HT-29 (cell line): ENCODE data around the gene FCER1G. TPM values are rescaled to one million over a fixed set of nuclear protein-coding genes. Genes with fewer than 3 reads are reported as not detected.

Source experiments
- DNase-seq: peaks from one replicate; pipeline ENCODE4 v3.0.0-alpha.2; 2015; ENCODE audit warnings: low spot score
- total RNA-seq: library from RNA; depleted of rRNA; stranded (reverse); fragments of >200 nt; shearing (Covaris generic); gene quantifications from 2 replicates; pipeline ENCODE4 v1.2.3, GENCODE V29; 2014; rRNA removed

FCER1G gene
- total RNA-seq, result not detected in 2 replicates

GRCh38 chr1:161215076-161215475 lies at the start of gene FCER1G:
Gene FCER1G, plus strand, starts transcription at chr1:161215295. Its CDS starts 27 bp downstream, at chr1:161215322.
- DNase-seq, result no peak

GRCh38 chr1:161165742-161166668 lies 49.1 kb upstream of the FCER1G start, which contains the start of gene PPOX:
Gene PPOX, plus strand, starts transcription at chr1:161166426. Its CDS starts 422 bp downstream, at chr1:161166848.
- DNase-seq, result peak; percentile 98

DNA sequence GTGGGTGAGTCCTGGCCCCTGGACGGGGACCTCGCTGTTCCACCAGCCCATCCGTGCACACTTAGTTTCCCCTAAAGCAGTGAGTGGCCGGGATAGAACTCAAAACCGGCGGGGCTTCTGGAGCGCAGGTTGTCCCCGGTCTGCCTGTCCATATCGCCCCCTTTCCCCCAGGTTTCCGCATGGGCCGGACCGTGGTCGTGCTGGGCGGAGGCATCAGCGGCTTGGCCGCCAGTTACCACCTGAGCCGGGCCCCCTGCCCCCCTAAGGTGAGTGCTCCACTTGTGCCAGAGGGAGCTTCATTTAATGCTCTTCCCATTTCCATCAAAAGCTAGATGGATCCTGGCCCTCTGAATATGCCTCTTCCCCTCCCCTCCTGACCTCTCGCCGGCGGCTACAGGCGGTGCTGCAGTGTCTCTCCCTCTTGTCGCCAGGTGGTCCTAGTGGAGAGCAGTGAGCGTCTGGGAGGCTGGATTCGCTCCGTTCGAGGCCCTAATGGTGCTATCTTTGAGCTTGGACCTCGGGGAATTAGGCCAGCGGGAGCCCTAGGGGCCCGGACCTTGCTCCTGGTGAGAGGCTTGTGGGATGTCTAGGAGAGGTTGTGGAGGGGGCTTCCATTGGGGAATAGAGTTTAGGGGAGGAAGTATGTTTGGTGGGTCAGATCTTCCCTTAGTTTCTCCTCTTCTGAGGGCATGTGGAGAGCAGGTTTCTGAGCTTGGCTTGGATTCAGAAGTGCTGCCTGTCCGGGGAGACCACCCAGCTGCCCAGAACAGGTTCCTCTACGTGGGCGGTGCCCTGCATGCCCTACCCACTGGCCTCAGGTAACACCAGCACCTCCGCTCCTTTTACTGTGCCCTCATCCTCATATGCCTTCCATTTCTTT lies 48.2 kb upstream of the FCER1G start:
- peak; percentile 26 for DNase-seq

DNA sequence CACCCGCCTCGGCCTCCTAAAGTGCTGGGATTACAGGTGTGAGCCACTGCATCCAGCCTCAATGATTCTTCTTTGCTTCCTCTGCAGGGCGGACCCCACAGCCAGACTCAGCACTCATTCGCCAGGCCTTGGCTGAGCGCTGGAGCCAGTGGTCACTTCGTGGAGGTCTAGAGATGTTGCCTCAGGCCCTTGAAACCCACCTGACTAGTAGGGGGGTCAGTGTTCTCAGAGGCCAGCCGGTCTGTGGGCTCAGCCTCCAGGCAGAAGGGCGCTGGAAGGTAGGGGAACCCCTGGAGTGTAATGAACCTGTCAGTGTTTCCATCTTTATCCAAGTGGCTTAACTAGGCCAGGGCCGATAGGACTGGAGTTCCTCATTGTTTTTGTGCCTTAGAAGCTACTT lies 46.2 kb upstream of the FCER1G start:
- no peak for DNase-seq

- no peak for DNase-seq
These were observed 43.9 kb upstream of the FCER1G start for GRCh38 chr1:161171191-161171590.

DNA sequence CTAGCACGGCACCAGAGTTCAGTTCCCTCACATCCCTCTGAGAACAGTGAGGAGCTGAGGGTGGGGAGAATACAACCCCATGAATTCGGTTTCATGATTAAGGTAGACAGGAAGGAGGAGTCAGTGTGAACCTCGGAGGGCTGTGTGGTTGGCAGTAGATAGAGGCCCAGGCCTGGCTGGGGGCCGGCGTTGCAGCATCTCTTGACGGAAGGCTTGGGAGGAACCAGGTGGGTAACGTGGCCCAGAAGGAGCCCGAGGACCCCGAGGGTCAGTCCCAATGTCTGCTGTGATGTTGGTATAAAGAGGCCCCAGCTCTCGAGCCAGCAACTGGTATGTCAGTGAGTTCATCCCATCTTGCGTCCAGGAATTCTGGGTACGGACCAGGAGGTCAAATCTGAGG lies 43.4 kb upstream of the FCER1G start:
- DNase-seq, result no peak

DNA sequence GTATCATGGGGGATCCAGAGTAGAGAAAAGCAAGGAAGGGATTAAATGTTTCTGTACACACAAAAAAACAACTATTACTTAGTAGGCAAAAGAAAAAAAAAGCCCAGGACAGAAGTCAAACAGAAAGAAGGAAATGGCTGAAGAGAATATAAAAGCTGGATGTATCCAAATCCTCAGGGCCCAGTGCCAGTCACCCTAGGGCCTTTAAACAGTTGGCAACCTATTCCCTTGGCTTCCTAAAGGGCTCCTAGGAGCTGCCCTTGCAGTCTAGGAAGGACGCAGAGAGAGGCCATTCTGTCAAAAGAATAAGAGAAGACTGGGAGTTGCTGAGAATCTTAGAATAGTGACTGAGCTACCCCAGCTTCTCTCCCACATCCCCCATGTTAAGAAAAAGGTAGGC lies 42.7 kb upstream of the FCER1G start:
- DNase-seq, result no peak

GRCh38 chr1:161172776-161173376 lies 42.2 kb upstream of the FCER1G start:
- no peak for DNase-seq

DNA sequence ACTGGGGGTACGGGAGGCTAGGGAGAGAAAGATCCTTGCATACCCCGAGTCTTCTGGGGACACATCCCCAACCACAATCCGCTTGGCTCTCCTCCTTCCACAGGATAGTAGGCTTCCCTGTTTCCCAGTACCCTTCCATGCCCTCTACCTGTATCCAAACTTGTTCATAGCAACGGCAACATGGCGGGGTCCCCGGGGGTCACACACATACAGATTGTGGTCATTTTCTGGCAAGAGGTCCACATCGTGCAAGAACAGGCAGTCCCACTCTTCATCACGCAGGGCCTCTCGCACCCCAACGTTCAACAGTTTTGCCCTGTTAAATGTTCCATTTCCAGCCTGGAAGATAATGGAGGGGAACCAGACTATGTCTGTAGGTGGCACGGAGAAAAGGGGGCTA lies 41.4 kb upstream of the FCER1G start:
- no peak for DNase-seq

GRCh38 chr1:161174911-161175310 lies 40.2 kb upstream of the FCER1G start:
- DNase-seq, result no peak

- DNase-seq, result no peak
These were observed 39.2 kb upstream of the FCER1G start for GRCh38 chr1:161175771-161176453.

DNA sequence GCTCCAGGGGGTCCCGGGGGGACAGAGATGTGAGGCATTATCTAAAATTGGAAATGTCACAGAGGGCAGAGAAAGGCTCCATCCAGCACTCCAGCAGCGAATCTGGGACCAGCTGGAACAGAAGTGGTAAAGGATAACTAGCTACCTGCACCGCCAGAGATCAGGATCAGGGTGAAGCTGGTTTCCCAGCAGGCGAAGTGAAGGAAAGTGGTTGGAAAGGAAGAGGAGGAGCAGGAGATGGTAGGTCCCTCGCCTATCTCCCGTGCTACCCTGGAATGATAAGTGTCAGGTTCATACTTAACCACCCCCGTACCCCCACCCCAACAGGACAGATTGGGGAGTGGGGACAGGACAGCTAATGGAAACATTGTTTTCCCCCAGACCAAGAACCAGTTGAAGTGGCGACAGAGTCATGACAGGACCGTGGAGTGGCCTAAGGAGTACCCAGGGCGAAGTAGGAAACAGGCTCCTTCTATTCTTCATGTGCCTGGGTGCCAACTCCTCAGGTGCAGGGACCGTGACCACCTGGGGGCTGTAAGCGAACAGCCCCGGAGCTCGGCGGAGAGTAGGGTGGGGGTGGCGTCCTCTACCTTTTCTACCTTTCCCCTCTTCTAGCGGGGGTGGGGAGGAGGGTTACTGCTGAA lies 38.5 kb upstream of the FCER1G start:
- no peak for DNase-seq

DNA sequence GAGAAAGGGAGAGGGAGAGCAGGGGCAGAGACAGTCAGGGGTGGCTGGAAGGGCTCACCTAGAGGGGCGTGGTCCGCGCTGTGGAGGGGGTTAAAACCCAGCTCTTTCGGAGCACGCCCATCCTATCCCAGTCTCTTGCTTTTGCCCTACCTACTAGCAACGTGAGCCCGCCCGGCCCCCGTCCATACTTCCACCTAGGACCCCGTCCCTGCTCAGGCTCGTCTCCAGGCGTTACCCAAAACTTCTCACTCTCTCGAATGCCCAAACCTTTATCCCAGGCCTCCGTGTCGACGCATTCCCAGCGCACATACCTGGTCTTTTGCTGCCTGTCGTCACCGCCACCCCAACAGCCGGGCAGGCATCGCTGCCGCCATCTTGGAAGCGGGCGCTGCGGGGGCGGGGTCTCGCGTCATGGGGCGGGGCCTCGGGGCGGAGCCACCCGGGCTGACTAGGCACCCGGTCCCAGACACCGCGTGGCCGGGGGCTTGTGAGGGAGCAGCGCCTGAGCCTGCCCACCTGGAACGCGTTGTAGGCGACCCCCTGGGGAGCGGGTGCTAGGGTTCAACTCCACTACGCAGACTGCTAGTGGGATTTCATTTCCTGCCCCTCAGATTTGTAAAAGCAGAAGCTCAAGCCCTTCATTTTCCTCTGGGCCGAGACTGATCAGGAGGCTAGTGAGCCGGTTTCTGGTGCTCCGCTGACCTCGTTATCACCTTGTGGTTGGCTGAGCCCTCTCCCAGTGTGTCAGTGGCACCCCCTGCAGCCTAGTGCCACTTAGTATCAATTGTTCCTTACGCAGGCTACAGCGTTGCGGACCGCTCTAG lies 37.8 kb upstream of the FCER1G start, which contains the start of gene B4GALT3:
Gene B4GALT3 (minus strand): TSS at position 396 of the 824 bp plus-strand sequence. CDS start 1,447 bp downstream, outside the sequence.
- peak; percentile 83 for DNase-seq

DNA sequence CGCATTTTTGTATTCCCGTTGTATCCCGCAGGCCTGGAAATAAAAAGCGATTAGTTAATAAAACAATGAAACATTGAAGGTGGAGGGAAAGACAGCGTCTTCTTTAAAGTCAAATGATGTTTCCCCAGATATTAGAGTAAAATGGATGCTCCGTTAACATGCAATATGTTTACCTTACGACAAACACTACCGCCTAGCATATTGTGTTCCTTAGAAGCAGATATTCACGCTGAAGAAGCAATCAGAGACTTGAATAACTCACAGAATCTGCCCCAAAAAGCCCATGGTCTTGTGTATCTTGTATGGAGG lies 37.2 kb upstream of the FCER1G start:
- no peak for DNase-seq

DNA sequence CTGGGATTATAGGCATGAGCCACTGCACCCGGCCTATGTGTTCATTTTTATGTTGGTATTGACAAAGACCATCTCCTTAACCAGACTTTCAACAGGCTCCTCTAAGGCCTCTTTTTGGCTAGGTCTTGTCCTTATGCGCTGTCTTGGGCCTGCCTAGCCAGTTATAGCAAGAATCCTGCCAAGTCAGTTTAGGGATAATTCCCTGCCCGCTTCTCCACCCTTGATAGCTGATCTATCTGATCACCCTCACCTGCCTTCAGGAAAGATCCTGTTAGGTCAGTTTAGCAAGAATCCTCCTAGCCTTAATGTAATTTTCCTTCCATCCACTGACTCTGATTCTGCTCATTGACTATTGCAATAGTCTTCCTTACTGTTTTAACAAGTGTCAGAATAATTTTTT lies 35.4 kb upstream of the FCER1G start:
- no peak for DNase-seq

DNA sequence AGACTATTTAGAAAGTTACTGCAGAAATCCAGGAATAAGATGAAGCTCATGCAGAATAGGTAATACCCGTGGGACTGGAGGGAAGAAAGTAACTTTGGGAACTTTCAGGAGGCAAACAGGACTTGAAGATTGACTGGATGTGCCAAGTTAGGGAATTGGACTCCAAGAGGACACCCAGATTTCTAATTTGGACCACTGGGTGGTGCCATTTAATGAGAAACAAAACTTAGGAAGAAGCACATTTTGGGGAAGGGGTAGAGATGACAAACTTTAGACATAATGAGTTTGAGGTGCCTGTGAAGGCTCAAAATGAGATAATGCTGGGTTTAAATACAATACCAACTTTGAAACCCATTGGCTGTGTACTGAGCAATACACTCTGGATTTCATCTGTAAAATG lies 34.5 kb upstream of the FCER1G start:
- no peak for DNase-seq

DNA sequence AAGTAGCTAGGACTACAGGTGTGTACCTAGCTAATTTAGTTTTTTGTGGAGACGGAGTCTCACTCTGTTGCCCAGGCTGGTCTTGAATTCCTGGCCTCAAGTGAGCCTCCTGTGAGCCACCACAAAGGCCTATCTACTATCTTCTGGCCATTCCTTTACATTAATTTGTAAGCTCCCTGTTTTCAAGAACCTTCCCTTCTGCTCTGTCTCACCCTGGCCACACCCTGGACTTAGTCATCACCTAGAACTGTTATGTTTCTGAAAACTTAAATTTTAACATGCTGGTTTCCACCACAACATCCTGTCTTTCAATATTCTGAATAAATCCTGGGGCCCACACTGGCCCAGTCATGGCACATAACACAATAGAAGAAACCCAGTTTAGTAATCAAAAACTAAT lies 32.9 kb upstream of the FCER1G start:
- no peak for DNase-seq

GRCh38 chr1:161185282-161185682 lies 29.8 kb upstream of the FCER1G start:
- DNase-seq, result no peak

DNA sequence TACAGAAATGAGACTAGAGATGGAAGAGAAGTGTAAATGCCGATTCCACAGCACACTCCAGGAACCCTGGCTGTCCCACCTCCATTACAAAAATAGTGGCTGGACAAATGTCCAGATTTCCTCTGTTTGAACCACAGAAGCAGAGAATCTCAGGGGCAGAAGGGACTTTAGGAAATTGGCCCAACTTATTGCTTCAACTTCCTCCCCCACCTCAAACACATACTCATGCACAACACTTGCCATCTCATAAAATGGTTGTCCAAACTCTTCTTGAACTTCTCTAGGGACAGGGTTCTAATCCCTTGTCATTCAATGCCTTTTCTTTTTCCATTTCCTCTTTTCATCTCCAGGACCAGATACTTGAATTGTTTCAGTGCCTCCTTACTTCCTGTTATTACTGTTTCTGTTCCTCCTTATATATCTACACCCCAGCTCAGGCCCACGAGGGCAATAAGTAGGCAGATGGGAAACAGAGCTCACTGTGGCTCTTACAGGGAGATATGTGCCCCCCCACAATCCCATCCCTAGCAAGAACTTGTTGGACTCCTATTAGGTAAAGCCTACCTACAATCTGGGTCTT lies 29.3 kb upstream of the FCER1G start:
- no peak for DNase-seq

DNA sequence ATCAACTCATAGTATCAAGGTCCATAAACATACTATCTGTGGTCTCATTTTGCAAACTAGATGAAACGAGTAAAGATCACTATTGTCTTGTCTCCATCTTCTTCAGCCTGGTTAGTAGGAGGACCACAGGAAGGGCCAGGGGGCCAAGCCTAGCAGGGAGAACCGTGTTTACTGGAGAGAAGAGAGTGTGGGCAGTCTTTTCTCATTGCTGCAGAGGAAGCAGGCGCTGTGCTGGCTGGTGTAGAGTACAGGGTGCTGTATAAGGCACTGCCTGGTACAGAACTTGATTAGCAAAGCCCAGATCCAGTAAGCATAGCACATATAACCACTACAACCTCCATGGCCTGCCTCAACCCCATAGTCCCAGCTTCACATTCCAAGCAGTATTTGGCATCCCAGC lies 27.8 kb upstream of the FCER1G start:
- DNase-seq, result no peak
